HepG2 (cell line): ENCODE measurements around the gene HOXB5.

ENCODE experiments used
- BCL3 ChIP-seq: sonication (generic); formaldehyde crosslinking; IDR thresholded peaks from 2 replicates; pipeline ENCODE4 v1.5.1; 2020; ENCODE audit warnings: mild to moderate bottlenecking, missing genetic modification reagents, moderate library complexity
- EP300 ChIP-seq, 3 experiments: sonication (generic) in 1 of 3; formaldehyde crosslinking in 1 of 3; IDR thresholded peaks; 2 replicates each; pipeline versions ENCODE4 v1.5.1 to v1.6.1; 2011 to 2020; ENCODE audit warnings: low read depth in 2 of 3, low read length in 2 of 3, borderline replicate concordance in 1 of 3, improper control_type of control experiment in 1 of 3, mild to moderate bottlenecking in 1 of 3, missing genetic modification reagents in 1 of 3, moderate library complexity in 1 of 3
- GRHL1 ChIP-seq: sonication (generic); formaldehyde crosslinking; conservative IDR thresholded peaks from 2 replicates; pipeline ENCODE4 v1.8.0; 2022; ENCODE audit warnings: missing genetic modification reagents
- JUND ChIP-seq: sonication (generic); formaldehyde crosslinking; IDR thresholded peaks from 2 replicates; pipeline ENCODE4 v1.8.0; 2022; ENCODE audit warnings: mild to moderate bottlenecking, missing genetic modification reagents
- MAZ ChIP-seq, 2 experiments: sonication (generic) in 1 of 2; formaldehyde crosslinking in 1 of 2; IDR thresholded peaks; 2 replicates each; pipeline versions ENCODE4 v1.5.0 to v1.6.1; 2012 to 2020; ENCODE audit warnings: low read depth in 2 of 2, mild to moderate bottlenecking in 2 of 2, borderline replicate concordance in 1 of 2, improper control_type of control experiment in 1 of 2, low read length in 1 of 2, missing genetic modification reagents in 1 of 2, moderate library complexity in 1 of 2
- MTF2 ChIP-seq: sonication (generic); formaldehyde crosslinking; IDR thresholded peaks from 2 replicates; pipeline ENCODE4 v1.5.0; 2020; ENCODE audit warnings: missing genetic modification reagents, borderline replicate concordance
- SNAPC5 ChIP-seq: sonication (generic); formaldehyde crosslinking; IDR thresholded peaks from 2 replicates; pipeline ENCODE4 v1.8.1; 2023; ENCODE audit warnings: mild to moderate bottlenecking, missing genetic modification reagents, borderline replicate concordance
- TCF7L2 ChIP-seq: IDR thresholded peaks from 2 replicates; pipeline ENCODE4 v1.6.1; 2011; ENCODE audit warnings: mild to moderate bottlenecking, low read depth, low read length, moderate library complexity
- ZBTB1 ChIP-seq: sonication (generic); formaldehyde crosslinking; IDR thresholded peaks from 2 replicates; pipeline ENCODE4 v1.4.0; 2020; ENCODE audit warnings: missing genetic modification reagents, borderline replicate concordance
- ZNF580 ChIP-seq: IDR thresholded peaks from 2 replicates; pipeline ENCODE4 v1.6.1; 2016; ENCODE audit warnings: low read depth, borderline replicate concordance
- ZNF589 ChIP-seq: sonication (generic); formaldehyde crosslinking; conservative IDR thresholded peaks from 2 replicates; pipeline ENCODE4 v1.8.0; 2022; ENCODE audit warnings: mild to moderate bottlenecking, moderate library complexity, missing genetic modification reagents
- ZNF646 ChIP-seq: sonication (generic); formaldehyde crosslinking; IDR thresholded peaks from 2 replicates; pipeline ENCODE4 v1.9.0; 2021; ENCODE audit warnings: mild to moderate bottlenecking, missing genetic modification reagents
- ZSCAN29 ChIP-seq: sonication (generic); formaldehyde crosslinking; conservative IDR thresholded peaks from 2 replicates; pipeline ENCODE4 v1.4.0; 2020; ENCODE audit warnings: mild to moderate bottlenecking, missing genetic modification reagents

GRCh38 chr17:48593126-48593829, at the start of gene HOXB5:
- TF ChIP-seq TCF7L2 (no peak), EP300 (IDR thresholded peaks at IDR 0.05; ENCODE audit: low read depth in 2 of 2, low read length in 2 of 2) (no peak), EP300 (CRISPR knock-in tag; IDR thresholded peaks at IDR 0.05; ENCODE audit: borderline replicate concordance) (no peak), SNAPC5 (CRISPR knock-in tag) (no peak), GRHL1 (no peak), MTF2 (CRISPR knock-in tag) (no peak), ZNF646 (CRISPR knock-in tag) (no peak), ZNF589 (CRISPR knock-in tag) (no peak), ZSCAN29 (CRISPR knock-in tag) (no peak), ZBTB1 (CRISPR knock-in tag) (no peak), ZNF580 (CRISPR knock-in tag) (no peak), JUND (CRISPR knock-in tag) (no peak), BCL3 (CRISPR knock-in tag) (no peak), MAZ (IDR thresholded peaks at IDR 0.05; ENCODE audit: borderline replicate concordance, low read depth, low read length) (no peak), MAZ (CRISPR knock-in tag; IDR thresholded peaks at IDR 0.05; ENCODE audit: low read depth) (no peak)
